Femur (tissue), 1 donor: ENCODE data around the gene KCTD14.
"Not testable (repeated sequence)": the region's sequence is repeated elsewhere in the genome, so short reads cannot be mapped to it uniquely, and the experiment has no call there.

Experiments
- DNase-seq: peaks from one replicate; pipeline ENCODE4 v3.0.0-alpha.2; 2017

KCTD14 gene

DNA sequence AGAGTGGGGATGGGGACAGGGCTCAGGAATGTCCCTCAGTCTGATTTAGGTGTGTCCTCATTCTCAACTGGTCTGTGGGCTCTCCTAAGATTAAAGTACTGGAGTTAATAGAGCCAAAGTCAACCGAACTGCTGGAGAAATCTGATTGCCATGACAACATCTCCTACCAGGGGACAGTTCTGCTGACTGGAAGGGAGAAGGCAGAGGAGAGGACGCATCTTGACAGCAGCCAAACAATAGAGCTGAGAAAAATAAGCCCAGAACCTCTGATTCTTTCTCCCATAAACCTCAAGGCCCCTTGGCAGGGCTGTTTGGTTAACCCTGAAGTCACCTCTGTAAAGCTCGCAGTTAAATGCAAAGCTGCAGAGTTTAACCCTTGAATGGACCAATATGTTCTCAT lies 2.8 kb downstream of the KCTD14 start:
- DNase-seq: no peak

DNA sequence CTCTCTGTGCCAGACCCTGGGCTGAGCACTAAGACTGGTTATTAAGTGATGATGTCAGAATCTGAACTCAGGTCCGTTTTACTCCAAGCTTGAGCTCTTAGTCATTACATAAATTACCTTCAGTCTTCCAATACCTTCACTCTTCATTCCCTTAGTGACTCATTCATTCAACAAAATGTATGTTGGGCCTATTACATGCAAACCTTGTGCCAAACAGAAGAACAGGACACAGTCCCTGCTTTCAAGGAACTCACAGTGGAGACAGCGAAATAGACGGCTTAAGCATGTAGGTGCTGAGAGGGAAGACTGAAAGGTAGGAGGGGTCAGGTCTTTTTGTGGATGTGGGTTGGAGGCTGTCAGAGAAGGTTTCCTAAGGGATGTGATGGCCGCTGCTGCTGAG lies 3.3 kb downstream of the KCTD14 start:
- no peak for DNase-seq

DNA sequence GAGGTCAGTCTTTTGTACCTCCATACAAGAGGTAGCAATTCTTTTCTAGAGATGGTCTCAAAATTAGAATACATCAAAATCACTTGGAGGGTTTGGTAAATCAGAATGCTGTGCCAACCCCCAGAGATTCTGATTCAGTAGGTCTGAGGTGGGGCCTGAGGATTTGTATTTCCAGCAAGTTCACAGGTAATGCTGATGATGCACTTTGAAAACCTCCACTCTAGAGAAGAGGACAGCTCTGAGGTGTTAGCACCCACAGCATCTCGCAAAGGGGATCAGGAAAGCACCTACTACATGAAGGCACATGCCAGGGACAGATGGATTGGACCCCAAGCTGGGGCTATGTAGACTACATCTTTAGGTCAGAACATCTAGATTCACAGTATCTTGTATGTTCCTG lies 7.2 kb downstream of the KCTD14 start:
- DNase-seq: no peak

DNA sequence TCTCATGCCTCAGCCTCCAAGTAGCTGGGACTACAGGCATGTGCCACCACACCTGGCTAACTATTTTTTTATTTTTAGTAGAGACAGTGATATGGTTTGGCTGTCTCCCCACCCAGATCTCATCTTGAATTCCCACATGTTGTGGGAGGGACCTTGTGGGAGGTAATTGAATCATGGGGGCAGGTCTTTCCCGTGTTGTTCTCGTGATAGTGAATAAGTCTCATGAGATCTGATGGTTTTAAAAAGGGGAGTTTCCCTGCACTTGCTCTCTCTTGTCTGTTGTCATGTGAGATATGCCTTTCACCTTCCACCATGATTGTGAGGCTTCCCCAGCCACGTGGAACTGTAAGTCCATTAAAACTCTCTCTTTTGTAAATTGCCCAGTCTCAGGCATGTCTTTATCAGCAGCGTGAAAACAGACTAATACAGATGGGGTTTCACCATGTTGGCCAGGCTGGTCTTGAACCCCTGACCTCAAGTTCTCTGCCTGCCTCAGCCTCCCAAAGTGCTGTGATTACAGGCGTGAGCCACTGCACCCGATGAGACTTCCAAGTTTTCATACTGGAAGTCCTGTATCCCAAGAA lies 8.0 kb downstream of the KCTD14 start:
- not testable (repeated sequence) for DNase-seq

DNA sequence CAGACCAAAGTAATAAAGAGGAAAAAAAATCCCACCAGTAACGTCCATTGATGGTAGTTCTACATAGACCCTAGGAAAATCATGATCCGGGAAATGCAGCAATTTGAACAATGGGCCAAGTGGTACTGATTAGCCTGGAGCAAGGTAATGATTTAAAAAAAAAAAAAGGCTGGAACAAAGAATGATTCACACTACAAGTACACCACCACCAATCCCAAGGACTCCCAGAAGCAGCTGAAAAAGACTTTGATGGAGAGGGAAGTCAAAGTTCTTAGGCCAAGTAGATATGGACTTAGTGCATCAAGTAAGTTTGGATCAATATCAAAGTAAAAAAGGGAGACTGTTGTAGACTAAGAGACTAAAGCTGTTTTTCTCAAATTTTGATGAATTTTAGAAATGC lies 11.8 kb downstream of the KCTD14 start:
- DNase-seq: no peak

DNA sequence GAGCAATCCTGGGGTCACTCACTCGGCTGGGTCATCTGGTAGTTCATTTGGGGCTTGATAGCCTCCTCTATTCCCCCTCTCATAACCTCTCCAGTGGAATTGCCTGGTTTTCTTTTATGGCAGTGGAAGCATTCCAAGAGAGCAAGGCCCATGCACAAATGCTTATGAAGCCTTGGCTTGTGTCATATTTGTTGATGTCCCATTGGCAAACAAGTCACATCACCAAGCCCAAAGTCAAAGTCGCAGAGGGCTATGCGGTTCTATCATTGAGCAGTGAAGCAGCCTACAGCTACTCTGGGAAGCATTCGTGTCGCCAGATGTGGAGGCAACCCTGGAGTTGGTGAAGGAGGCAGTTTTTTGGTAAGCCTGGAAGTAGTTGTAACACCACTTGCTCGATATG lies 12.3 kb downstream of the KCTD14 start:
- no peak for DNase-seq

DNA sequence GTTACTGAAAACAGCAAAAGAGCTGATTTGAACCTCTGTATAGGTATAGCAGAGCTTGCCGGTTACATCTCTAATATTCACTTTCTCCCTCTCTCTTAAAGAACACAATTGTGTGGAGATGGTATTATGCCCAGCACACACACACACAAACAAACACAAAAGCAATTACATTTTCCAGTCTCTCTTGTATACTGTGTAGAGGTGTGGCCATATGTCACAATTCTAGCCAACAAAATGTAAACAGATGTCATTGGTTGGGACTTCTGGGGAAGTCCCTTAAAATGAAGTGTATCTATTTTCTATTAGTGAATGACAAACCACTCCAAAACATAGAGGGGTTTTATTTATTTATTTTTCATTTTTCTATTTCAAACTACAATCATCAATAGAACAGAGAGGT lies 12.8 kb downstream of the KCTD14 start:
- DNase-seq: no peak

DNA sequence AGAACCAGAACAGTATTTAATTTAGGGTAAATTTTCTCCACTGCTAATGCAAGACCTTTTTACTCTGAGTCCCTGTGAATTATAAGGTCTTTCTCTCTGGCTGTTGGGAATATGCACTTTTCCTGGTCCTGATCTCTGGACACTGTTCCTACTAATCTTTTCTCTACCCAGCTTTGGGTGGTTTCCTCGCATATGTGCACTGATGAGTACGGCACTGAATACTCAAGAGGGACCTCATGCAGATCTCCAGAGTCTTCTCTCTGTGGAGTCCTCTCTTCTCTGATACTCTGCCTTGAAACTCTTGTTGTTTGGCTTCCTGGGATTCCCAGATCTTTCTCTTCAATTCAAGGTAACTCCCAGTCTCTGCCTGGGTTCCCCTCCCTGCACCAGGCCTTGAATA lies 14.0 kb downstream of the KCTD14 start:
- no peak for DNase-seq

DNA sequence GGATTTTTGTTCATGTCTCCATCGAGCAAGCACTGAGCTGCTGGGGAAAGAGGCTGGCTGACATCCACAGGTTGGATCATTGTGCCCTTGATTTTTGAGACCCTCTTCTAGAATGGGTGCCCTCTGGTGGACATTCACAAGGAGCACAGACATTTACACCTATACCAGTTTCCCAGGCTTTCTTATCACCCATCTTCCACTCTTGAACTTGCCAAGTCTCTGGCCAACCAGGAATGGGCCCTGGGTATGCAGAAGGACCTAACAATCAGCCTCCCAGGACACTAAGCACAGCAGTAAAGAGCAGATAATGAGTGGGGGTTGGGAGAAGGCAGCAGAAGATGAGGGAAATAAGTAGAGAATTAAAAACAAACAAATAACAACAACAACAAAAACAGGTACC lies 22.9 kb downstream of the KCTD14 start:
- peak; percentile 31 for DNase-seq

DNA sequence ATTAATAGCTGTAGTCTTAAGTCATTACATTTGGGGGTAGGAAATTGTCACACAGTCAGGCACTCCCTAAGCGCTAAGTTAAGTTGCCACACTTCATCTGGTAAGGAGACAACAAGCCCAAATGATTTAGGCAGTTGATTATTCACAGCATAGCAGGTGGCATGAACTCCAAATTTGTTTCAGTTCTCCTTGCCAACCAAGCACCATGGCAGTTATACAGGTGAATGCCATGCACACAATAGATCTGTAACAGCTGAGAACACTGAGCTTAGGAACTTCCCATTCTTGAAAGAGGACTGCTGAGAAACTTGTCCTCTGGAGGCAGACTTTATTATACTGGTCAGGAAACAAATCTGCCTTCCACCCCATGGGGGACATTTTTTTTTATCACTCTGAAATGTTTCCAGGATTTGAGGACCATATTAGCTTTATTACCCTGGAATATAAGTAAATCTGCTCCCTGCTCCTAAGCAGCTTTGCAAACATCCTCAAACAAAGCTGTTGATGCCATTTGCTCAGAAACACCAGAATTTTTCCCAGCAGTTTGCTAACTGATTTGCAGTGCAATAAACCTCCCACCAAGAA lies 23.5 kb downstream of the KCTD14 start:
- DNase-seq: no peak

DNA sequence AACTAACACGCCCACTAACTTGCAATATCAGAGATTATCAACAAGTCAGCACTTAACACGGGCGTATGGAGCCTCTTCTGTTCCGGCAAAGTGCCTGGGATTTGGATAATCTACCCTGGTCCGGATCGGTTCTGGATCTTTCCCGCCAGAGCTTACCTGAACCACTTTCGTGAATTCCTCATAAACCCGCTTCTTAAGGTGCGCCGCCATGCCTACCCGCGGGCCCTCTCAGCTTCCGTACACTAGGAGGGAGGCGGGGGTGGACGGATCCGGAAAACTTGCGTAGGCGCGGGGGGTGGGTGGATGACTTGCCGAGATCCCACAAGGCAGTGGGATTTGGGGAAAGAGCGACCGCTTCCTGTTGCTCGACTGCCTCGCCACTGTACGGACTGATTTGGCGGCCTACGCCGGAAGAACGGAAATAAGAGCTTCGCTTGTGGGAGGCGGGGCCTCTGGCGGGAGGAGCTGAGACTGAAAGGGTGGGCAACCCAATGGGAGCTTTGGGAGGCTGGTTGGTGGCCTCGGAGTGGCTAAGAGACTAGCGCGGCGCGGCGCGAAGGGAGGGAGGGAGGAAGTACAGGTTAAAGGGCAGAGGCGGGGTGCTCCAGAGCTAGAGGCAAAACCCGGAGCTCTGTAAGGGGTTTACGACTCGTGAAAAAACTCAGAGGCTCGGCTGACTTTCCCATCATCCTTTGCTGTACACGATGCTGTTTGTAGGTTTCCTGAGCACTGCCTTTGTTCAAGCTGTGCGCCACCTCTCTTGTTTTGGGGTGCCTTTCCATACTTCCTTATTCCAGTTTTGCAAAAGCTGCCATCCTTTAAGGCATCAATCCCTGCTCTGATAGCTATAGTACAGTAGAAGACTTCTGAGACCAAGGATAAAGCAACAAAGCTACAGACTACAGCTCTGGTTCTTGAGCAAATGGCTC lies 28.4 kb downstream of the KCTD14 start, which contains the start of gene INTS4:
TSS of gene INTS4 (minus strand) at position 235 of the 929 bp plus-strand sequence. CDS start at position 210, 25 bp downstream.
- DNase-seq: peak; percentile 100

DNA sequence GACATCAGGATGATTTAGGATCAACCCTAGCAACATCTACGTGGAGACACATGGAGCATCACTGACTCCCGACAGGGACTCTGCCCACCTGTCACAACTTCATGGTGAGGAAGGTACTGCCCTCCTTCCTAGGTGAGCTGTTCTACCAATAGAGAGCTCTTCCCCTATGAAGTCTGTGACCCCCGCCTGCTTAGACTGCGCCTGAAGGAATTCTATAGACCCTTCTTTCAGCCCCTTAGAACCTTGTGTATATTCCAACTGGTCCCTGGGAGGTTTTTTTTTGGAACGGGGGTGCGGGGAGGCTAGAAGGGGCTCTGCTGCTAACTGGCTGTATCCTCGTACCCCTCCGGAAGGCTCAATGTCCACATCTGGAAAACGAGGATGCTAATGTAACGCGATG lies 29.2 kb downstream of the KCTD14 start:
- no peak for DNase-seq

DNA sequence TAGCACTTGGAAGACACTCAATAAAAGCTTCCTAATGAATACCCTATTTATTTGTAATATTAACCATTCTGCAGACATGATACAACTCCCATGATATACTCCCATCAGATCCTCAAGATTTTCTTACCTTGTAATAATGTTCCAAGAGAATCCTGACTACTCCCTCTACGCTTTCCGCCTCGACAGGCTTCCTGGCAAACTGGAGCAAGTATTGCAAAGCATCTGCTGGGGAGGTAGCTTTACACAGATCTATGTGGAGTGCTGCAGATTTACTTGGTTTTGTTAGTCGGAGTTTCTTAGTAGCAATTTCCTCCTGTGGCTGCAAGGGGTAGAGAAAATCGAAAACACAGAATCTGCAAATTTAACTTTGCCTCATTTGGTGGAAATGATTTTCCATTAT lies 32.1 kb downstream of the KCTD14 start:
- no peak for DNase-seq

DNA sequence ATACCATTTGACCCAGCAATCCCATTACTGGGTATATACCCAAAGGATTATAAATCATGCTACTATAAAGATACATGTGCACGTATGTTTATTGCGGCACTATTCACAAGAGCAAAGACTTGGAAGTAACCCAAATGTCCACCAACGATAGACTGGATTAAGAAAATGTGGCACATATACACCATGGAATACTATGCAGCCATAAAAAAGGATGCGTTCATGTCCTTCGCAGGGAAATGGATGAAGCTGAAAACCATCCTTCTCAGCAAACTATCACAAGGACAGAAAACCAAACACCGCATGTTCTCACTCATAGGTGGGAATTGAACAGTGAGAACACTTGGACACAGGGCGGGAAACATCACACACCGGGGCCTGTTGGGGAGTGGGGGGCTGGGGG lies 36.6 kb downstream of the KCTD14 start:
- DNase-seq: not testable (repeated sequence)

DNA sequence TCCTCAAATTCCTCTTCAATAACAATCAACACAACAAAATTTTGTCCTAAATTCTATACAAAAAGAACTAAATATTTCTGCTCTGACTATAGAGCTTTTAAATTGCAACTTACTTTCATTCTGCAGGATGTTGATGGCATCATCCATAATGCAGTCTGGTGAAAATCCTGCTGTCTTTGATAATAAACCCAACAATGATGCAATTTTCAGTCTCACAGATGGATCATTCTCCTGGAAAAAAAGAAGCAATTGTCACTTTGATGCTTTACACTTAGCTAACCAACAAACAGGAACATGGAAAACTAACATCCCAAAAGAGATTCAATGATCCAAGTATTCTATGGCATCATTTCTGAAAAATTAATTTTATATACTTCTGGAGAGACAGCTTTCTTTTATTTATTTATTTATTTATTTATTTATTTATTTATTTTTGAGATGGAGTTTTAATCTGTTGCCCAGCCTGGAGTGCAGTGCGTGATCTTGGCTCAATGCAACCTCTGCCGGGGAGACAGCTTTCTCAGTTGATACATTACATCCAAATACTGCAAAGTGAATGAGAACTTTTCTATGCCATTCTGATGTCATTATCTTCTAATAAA lies 41.6 kb downstream of the KCTD14 start:
- no peak for DNase-seq

DNA sequence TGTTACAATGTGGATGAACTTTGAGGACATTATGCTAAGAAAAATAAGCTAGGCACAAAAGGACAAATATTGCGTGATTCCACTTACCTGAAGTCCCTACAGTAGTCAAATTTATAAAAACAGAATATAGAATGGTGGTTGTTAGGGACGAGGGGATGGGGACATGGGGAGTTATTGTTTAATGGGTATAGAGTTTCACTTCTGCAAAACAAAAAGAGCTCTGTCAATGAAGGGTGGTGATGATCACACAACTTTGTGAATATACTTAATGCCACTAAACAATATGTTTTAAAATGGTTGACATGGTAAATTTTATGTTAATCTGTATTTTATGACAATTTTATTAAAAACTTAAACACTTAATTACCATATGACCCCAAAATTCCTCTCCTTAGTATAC lies 54.7 kb downstream of the KCTD14 start:
- no peak for DNase-seq

DNA sequence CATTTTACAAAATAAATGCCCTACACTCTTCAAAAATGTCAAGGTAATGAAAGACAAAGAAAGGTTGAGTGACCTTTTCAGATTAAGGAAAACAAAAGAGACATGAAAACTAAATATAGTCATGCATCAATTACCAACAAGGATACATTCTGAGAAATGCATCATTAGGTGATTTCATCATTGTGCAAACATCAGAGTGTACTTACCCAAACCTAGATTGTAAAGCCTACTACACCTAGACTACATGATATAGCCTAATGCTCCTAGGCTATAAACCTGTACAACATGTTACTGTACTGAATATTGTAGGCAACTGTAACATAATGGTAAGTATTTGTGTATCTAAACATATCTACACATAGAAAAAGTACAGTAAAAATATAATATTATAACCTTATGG lies 55.3 kb downstream of the KCTD14 start:
- DNase-seq: no peak

DNA sequence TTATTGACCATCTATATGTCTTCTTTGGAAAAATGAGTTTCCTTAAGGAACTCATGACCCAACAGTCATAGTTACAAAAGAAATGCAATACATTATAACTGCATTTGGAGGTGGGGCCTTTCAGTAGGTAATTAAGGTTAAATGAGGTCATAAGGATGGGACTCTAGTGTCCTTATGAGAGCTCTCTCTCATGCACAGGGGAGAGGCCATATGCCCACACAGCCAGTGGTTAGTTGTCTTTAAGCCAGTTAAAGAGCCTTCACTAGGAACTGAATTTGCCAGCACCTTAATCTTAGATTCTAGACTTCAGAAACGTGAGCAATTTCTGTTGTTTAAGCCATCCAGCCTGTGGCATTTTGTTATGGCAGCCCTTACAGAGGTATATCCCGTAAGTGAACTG lies 56.0 kb downstream of the KCTD14 start:
- no peak for DNase-seq

DNA sequence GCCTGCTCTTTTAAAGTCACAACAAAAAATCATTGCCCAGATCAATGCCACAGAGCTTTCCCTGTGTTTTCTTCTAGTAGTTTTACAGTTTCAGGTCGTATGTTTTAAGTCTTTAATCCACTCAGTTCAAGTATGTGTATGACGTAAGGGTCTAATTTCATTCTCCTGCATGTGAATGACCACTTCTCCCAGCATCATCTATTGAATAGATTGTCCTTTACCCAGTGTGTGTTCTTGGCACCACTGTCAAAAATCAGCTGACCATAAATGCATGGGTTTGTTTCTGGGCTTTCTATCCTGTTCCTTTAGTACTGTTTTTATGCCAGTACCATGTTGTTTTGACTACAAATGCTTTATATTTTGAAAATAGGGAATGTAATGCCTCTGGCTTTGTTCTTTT lies 56.7 kb downstream of the KCTD14 start:
- DNase-seq: no peak
